ACC112 (cell line): ENCODE data around the gene GNG14.

Experiments used
- H2AFZ ChIP-seq: fragments of 200-600 bp; sonication (generic); one replicate; pipeline ENCODE4 v1.6.0; 2017; ENCODE audit warnings: antibody characterized with exemption, low read length; ENCODE audit not compliant: unreplicated experiment
- H3K27ac ChIP-seq: fragments of 200-600 bp; sonication (generic); 2 replicates; pipeline ENCODE4 v1.5.1; 2014; ENCODE audit warnings: low read depth, mild to moderate bottlenecking, antibody characterized with exemption, low read length, moderate library complexity
- H3K27me3 ChIP-seq: fragments of 200-600 bp; sonication (generic); 2 replicates; pipeline ENCODE4 v1.6.1; 2014; ENCODE audit warnings: mild to moderate bottlenecking, antibody characterized with exemption, low read length, moderate library complexity, mixed read lengths; ENCODE audit not compliant: insufficient read depth
- H3K36me3 ChIP-seq: fragments of 200-600 bp; sonication (generic); 2 replicates; pipeline ENCODE4 v1.6.1; 2016; ENCODE audit warnings: mild to moderate bottlenecking, antibody characterized with exemption, low read length, moderate library complexity, mixed read lengths; ENCODE audit not compliant: insufficient read depth
- H3K4me1 ChIP-seq: fragments of 200-600 bp; sonication (generic); one replicate; pipeline ENCODE4 v1.6.1; 2016; ENCODE audit warnings: low read length, mixed read lengths; ENCODE audit not compliant: insufficient read depth, unreplicated experiment, control insufficient read depth
- H3K4me3 ChIP-seq: fragments of 200-600 bp; sonication (generic); 2 replicates; pipeline ENCODE4 v1.5.1; 2014; ENCODE audit warnings: mild to moderate bottlenecking, low read depth, low read length
- H3K79me2 ChIP-seq: fragments of 200-600 bp; sonication (generic); one replicate; pipeline ENCODE4 v1.6.0; 2016; ENCODE audit warnings: low read length; ENCODE audit not compliant: control insufficient read depth, unreplicated experiment, insufficient read depth

The GNG14 gene

GRCh38 chr19:12667731-12668302, 20.0 kb upstream of the GNG14 start:
- Histone ChIP-seq H2AFZ (no peak overlapping the region), H3K4me1 (peaks cover 22% of the 10 kb centered on the region), H3K79me2 (peaks cover 22% of the 10 kb centered on the region), H3K36me3 (no peaks in the 10 kb centered on the region), H3K4me3 (peak overlapping the region; percentile 94; the same call in 1 of the 2 replicates), H3K27me3 (no peaks in the 10 kb centered on the region), H3K27ac (no peak overlapping the region)

- Histone ChIP-seq H2AFZ (peak overlapping the region; percentile 57), H3K4me1 (peaks cover 22% of the 10 kb centered on the region), H3K27me3 (no peaks in the 10 kb centered on the region), H3K79me2 (peaks cover 22% of the 10 kb centered on the region), H3K36me3 (no peaks in the 10 kb centered on the region), H3K27ac (peak overlapping the region; percentile 96; the same call in 1 of the 2 replicates), H3K4me3 (peak overlapping the region; percentile 94)
These were observed 19.5 kb upstream of the GNG14 start for GRCh38 chr19:12668346-12668745.

GRCh38 chr19:12668932-12669269, 18.9 kb upstream of the GNG14 start:
- Histone ChIP-seq H3K27me3 (no peaks in the 10 kb centered on the region), H3K4me3 (peak overlapping the region; percentile 94), H3K4me1 (peaks cover 22% of the 10 kb centered on the region), H3K36me3 (no peaks in the 10 kb centered on the region), H3K27ac (peak overlapping the region; percentile 96), H2AFZ (peak overlapping the region; percentile 57), H3K79me2 (peaks cover 22% of the 10 kb centered on the region)

GRCh38 chr19:12669270-12670158, 18.3 kb upstream of the GNG14 start:
- Histone ChIP-seq H3K27me3 (no peaks in the 10 kb centered on the region), H3K79me2 (peaks cover 22% of the 10 kb centered on the region), H2AFZ (peak overlapping the region; percentile 74), H3K4me3 (peak overlapping the region; percentile 94), H3K4me1 (peaks cover 22% of the 10 kb centered on the region), H3K36me3 (no peaks in the 10 kb centered on the region), H3K27ac (peak overlapping the region; percentile 96)

GRCh38 chr19:12670159-12670928, 17.5 kb upstream of the GNG14 start:
- Histone ChIP-seq H3K4me3 (peak overlapping the region; percentile 94), H3K27ac (peak overlapping the region; percentile 96; the same call in 1 of the 2 replicates), H3K27me3 (no peaks in the 10 kb centered on the region), H3K4me1 (peaks cover 22% of the 10 kb centered on the region), H3K36me3 (no peaks in the 10 kb centered on the region), H2AFZ (no peak overlapping the region), H3K79me2 (peaks cover 22% of the 10 kb centered on the region)

GRCh38 chr19:12672744-12673143, 15.1 kb upstream of the GNG14 start:
- Histone ChIP-seq H3K4me3 (no peak overlapping the region), H3K27ac (no peak overlapping the region), H3K79me2 (peaks cover 20% of the 10 kb centered on the region), H3K27me3 (no peaks in the 10 kb centered on the region), H3K4me1 (peaks cover 10% of the 10 kb centered on the region), H2AFZ (no peak overlapping the region), H3K36me3 (no peaks in the 10 kb centered on the region)

- H3K36me3 ChIP-seq = no peaks in the 10 kb centered on the region
- no peak overlapping the region for H2AFZ ChIP-seq
- H3K27ac ChIP-seq = no peak overlapping the region
- no peaks in the 10 kb centered on the region for H3K27me3 ChIP-seq
- H3K79me2 ChIP-seq = peaks cover 11% of the 10 kb centered on the region
- H3K4me1 ChIP-seq = peaks cover 2% of the 10 kb centered on the region
- H3K4me3 ChIP-seq = no peak overlapping the region
These were observed 12.4 kb upstream of the GNG14 start for GRCh38 chr19:12675399-12675798.

- H3K27me3 ChIP-seq = no peaks in the 10 kb centered on the region
- H3K79me2 ChIP-seq = peaks cover 10% of the 10 kb centered on the region
- no peak overlapping the region for H3K27ac ChIP-seq
- H2AFZ ChIP-seq = no peak overlapping the region
- no peaks in the 10 kb centered on the region for H3K4me1 ChIP-seq
- no peak overlapping the region for H3K4me3 ChIP-seq
- no peaks in the 10 kb centered on the region for H3K36me3 ChIP-seq
These were observed 11.9 kb upstream of the GNG14 start for GRCh38 chr19:12675940-12676339.

GRCh38 chr19:12676384-12676792, 11.4 kb upstream of the GNG14 start:
- no peaks in the 10 kb centered on the region for H3K36me3 ChIP-seq
- H3K27me3 ChIP-seq = no peaks in the 10 kb centered on the region
- H3K79me2 ChIP-seq = peaks cover 10% of the 10 kb centered on the region
- H3K4me3 ChIP-seq = no peak overlapping the region
- H2AFZ ChIP-seq = no peak overlapping the region
- H3K27ac ChIP-seq = no peak overlapping the region
- H3K4me1 ChIP-seq = no peaks in the 10 kb centered on the region

- Histone ChIP-seq H3K27ac (no peak overlapping the region), H3K36me3 (no peaks in the 10 kb centered on the region), H3K4me1 (no peaks in the 10 kb centered on the region), H3K27me3 (no peaks in the 10 kb centered on the region), H3K79me2 (peaks cover 10% of the 10 kb centered on the region), H3K4me3 (no peak overlapping the region), H2AFZ (no peak overlapping the region)
These were observed 10.9 kb upstream of the GNG14 start for GRCh38 chr19:12676928-12677327.
